GM21360 (cell line): ENCODE measurements around the gene PFDN1.
A peak's percentile ranks its signal among the peaks of the same experiment; 100 is the strongest.

Experiments used
- ATAC-seq: cut with Tn5 transposase; IDR thresholded peaks from one replicate; pipeline ENCODE4 v1.9.1; 2021; ENCODE audit warnings: mild to moderate bottlenecking, moderate library complexity; ENCODE audit not compliant: unreplicated experiment

Gene PFDN1

DNA sequence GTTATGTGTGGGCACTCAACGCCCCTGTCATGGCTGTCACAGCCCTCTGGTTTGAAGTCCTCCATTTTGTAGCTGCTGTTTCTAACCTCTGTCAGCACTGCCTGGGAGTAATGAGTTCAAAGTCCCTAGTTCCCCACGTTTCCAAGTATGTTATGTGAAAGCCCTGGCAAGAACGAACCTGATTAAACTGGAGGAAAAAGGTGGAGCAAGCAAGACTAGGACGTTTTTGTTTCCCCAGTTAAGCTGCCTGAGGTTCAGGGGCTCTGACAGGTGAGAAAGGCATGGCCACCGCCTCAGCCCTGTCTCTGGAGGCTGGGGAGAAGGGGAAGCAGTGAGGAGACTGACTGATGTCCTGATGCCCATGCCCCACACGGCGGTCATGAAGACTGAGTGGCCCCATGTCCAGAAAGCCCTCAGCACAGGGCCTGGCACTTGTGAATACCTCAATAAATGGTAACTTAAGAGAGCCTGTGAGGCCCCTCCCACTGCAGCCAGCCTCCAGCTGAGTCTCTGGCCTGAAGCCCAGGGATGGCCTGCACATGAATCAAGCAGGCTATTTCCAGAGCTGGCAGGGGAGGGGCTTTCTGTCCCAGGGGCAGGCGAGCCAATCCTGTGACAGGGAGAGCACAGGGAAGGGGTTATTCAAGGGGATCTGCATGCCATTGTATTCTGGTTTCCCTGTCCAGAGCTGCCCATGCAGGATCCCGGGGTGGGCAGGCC lies 61.8 kb downstream of the PFDN1 start:
- no peak for ATAC-seq

DNA sequence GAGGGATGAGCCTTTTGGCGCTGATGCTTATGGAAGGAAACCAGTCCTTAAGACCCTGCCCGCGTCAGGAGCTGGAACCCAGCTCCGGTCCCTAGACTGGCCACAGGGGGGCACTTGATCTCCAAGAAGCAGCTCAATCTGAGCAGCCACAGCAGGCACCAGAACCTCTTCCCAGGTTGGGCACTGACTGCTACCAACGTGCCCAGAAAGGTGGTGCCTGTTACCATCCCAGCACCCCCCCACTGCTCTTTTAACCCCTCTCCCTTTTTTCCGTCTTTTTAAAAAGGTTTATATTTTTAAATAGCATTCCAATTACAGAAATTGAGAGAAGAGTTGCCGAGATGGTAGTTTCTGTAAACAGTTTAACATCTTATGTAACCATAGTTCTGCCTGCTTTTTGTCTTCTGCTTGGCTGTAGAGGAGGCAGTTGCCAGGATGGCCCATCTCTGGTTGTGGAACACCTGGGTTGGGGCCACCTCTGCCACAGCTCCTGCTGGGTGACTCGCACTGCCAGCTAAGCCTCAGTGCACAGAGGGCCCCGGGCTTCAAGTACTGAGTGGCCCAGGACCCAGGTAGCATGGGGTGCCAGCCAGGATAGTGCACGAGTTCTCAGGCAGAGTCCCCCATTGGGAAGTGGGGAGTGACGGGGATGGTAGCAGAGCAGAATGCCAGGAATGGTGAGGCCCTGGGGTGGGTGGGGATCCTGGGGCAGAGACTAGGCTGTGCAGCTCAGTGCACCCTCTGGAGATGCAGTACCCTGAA lies 62.8 kb downstream of the PFDN1 start:
- ATAC-seq = peak; percentile 47

DNA sequence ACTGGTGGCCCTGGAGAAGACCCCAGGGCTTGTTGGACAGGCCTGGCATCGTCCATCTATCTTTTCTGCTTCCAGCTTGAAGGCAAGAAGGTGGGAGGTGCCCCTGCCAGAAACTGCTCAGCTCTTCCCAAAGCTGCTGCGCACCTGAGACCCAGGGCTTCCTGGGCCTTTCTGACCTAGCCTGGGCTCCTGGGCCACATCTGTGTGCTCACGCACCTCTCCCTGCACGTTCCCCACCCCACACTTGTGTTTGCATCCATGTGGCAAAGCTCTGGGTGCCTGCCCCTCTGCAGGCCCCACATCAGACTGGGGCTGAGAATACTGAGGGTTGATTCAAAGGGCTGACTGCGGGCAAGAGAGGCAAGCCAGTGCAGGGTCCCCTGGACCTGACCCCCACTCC lies 63.4 kb downstream of the PFDN1 start:
- no peak for ATAC-seq

DNA sequence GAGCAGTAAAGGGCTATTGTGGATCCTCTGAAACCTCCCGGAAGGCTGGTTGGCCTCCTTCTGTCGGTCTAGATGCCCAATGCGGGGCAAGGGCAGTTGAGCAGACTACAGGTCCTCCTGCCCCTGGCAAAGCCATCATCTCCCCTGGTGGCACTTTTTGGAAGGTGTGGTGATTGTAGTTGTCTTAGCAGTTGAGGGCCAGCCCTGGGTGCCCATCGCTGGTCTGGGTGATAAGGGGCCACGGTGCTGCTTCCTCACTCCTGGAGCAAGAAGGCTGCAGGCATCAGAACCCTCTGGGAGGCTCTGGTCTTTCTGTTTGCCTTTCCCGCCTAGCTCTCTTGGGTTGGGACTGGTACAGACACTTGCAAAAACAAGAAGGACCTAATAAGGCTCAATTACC lies 64.1 kb downstream of the PFDN1 start:
- no peak for ATAC-seq

DNA sequence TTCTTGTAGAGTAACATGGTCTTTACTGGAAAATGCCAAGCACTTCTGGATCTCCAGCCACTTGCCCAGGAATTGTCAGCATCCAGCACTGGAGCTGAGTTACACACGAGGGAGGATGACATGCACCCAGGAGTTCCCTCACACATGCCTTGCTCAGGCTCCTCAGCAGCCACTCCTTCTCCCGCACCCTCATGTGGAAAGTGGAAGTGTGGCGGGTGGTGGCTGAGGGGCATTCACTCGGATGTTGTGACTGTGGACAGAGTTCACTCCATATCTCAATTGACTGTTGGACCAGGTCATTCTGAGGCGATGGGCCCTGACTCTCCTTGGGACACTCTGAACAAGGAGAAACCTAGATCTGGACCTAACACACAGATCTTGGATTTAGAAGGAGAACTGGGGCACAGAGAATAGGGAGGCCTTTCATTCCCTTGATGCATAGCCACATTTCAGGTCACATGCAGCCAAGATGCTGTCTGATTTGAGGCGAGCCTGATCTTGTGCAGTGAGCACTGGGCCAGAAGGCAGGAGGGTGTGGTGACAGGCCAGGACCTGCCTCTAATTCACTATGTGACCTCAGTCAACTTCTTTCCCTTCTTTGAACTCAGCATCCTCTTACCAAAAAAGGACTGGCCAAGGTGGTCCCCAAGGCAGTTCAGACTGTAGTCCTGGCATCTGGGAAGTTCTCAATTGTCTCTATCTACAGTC lies 65.9 kb downstream of the PFDN1 start:
- no peak for ATAC-seq

DNA sequence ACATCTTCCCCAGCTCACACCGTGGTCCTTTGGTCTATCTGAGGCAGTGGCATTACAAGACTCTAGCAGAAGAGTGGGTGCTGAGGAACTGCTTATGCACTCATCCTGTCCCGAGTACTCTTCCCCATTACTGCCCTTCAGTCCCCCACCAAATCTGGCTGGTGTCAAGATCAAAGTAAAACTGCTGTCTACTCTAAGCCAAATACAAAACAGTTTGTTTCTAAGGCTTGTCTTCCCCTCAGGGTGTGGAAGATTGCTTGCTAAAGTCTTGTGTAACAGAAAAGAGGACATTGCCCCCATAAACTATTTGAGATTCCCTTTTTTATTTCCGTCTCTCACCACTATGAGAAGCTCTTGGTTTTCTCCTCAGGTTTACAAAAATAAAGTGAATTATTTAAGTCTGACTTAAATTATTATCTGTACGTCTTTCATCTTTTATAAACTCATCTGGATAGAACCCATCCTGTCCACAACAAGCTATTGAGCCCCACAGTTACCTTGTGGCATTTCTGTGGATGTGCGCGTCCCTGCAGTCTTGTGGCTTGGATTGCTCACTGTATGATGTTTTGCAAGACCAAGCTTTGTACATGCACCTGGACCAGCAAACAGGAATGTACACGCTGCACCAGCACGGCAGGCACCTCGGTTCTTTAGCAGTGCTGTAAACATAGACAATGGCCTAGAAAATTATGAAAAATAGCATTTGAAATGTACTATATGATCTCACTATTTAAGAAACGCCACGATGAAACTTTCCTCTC lies 66.9 kb downstream of the PFDN1 start:
- no peak for ATAC-seq

DNA sequence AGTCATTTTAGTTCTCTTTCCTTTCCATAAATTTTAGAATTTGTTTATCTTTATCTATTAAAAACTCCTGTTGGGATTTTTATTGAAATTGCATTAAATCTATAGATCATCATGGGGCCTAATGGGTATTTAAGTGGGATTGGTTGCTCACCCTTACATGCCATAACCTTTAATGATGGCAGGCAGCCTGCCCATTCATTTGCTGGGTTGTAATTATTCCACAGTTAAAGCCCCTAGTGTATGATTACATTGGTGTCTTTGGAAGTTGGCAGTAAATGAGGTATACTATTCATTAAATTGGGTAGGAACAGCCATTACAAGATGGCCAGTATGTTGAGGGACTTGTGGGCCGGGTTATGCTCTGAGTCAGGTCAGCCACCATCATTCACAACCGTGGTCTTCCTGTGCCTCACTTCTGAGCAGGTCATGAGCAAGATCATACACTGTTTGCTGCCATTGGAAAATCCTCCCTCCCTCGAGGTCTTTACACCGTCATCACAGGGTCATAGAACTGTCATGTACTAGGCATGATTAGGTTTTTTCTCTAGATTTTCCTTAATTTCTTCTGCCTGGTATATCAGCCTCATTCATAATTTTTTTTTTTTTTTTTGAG lies 68.4 kb downstream of the PFDN1 start:
- no peak for ATAC-seq

DNA sequence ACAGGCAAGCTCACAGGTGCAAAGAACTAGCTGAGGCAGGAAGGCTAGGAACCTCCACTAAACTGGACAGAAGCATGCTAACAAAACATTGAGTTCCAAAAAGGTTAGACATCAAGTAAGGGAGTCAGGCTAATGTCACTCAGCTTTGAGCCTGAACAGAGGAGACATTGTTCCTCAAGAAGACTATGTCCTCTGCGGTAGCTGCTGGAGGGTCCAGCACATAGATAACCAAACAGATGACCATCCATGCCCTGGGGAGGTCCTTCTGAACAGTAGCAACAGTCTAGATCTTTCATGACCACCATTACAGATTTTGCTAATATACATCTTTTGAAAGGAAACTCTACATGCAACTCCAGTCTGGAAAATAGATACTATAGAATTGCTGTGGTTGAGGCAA lies 70.2 kb downstream of the PFDN1 start:
- no peak for ATAC-seq

DNA sequence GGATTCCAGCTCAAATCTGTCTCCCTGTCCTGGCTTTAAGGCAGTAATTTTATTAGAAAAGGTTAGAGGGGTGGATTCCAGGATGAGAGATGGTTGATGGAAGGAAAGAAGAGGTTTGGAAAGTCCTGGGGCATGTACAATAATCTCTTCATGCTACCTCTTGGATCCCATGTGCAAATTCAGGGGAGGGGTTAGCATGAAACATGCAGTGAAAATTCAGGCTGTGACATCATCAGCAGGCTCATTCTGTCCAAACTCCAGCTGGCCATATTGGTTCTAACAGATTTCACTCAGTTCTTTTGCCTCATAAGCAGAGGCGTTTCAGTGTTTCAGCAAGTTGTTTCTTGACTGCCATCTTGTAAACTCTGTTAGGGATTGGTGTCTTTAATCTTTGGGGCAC lies 72.5 kb downstream of the PFDN1 start:
- no peak for ATAC-seq

DNA sequence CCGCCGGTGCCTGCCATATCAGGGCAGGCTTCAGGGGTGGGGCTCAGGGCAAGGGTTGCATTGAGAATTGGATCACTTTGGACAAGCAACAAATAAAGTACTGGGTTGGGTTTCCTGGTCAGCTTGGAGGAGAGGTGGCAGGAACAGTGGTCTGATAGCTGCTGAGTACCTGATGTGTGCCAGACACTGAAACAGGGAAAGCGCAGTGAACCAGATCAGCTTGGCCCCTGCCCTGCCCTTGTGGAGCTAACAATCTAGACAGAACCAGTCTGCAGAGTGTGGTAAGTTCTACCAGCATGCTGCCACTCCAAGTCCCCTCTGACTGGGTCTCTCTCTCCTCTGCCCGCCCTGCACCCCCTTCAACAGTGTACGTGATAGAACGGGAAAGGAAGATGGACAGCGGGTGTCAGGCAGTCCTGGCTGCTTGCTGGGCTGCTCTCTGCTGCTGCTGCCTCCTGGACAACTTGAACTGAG lies 74.5 kb downstream of the PFDN1 start:
- no peak for ATAC-seq

DNA sequence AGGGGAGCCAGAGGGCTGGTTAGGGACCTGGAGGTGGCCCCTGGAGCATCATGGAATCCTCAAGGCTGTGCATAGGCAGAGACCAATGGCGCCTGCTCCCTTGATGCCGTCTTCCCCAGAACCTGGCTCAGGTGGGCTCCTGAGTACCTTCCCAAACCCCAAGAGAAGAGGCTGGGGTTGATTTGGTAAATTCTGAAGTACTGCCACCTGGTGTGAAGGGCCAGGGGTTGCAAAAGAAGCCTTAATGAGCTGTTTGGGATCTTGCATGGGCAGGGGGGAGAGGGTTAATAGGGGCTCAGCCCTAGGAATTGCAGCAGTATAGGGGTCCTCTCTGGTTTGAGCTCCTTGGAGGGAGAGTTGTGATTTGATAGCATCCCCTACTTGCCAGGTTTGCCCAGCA lies 75.9 kb downstream of the PFDN1 start:
- ATAC-seq = no peak

DNA sequence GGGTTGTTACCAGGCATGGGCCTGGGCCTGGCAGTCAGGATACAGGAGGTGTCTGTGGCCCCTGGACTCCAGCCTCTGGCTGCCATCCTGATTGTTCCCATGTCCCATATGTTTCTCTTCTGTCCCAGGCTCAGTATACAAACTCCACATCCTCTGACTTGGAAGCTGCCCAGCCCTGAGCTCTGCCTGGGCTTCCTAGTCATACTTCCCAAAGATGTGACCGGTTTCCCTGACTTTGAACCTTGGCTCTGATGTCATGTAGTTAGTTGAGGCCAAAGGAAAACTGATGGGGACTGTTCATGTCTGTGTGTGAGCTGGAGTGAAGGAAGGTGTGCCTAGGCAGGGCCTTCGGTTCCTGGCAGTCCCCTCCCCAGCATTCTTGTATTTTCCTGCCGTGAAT lies 77.5 kb downstream of the PFDN1 start:
- ATAC-seq = no peak

DNA sequence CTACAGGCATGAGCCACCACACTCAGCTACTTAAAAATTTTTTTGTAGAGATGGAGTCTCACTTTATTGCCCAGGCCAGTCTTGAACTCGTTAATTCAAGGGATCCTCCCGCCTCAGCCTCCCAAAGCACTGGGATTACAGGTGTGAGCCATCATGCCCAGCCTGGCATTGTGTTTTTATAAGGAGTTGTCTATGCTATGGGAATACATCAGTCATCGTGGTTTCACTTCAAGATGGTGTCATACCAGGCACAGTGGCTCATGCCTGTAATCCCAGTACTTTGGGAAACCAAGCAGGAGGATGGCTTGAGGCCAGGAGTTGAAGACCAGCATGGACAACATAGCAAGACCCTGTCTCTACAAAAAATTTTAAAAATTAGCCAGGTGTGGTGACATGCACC lies 78.2 kb downstream of the PFDN1 start:
- no peak for ATAC-seq

DNA sequence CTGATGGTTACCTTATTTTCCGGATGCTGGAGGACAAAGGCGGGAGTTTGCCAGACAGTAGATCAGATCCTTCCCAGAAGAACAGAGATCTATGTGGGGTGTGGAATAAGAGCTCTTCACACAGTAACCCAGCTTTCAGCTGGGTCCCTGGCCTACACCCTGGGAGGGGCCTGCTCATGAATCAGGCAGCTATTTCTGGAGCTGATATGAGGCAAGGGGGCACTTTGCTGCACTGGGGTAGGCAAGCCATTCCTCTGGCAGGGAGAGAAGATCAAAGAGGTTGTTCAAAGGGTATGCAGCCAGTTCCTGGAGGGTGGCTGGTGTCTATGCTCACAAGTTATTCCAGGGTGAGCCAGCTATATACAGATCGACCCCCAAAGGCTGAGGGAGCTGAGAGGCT lies 79.3 kb downstream of the PFDN1 start:
- ATAC-seq = no peak

DNA sequence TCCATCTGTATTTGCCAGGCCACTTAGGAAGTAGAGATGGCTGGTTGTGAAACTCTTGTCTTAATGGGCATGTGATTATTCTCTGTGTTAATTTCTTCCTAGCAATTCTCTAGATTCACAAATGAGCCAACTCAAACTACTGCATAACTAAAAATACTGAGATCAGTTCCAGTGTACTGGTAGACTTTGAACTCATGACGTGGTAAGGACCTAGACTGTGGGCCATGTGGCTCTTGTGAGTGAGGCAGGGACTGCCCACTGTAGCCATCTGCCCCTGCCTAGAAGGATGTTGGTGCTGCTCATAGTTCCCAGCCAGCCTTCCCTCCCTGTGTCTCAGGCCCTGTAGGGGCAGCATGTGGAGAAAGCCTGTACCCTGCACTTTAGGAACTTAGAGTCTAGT lies 80.5 kb downstream of the PFDN1 start:
- no peak for ATAC-seq

DNA sequence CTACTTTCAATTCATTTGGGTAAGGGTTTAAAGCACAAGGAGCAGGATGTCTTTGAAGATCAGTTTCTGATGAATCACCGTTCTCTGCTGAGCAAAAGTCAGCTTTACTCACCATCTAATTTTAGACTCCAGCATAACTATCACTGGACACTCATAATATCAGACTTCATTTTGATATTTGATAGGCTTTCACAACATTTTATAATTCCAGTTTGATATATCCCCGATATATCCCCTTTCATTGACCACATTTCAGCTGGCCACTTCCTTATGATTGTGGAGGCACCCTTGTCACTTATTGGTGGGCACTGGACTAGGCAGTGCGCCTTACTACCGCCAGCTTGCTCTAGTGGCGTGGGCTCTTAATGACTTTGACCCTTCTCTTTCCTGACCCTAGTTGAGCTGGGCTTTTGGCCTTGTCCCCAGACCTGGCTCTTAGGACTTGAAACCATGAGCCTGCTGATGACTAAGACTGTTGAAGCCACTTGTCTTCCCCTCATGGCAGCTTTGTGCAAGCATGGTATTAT lies 81.1 kb downstream of the PFDN1 start:
- peak; percentile 58 for ATAC-seq

DNA sequence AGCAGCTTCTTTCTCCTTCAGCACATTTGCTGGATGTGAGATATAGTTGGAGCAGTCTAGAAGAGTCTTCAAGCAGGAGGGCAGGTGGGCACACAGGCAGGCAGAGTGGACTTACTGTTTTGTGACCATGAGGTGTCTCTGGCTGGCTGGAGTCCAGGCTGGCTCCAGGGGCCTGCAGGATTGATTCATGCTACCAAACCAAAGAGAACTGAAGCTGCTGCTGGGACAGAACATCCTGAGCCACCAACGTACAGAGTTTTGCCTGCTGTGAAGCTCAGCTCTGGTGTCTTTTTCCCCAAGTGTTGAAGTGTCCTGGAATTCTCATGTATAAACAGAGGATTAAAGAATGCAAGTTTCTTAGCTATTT lies 82.2 kb downstream of the PFDN1 start:
- ATAC-seq = no peak

DNA sequence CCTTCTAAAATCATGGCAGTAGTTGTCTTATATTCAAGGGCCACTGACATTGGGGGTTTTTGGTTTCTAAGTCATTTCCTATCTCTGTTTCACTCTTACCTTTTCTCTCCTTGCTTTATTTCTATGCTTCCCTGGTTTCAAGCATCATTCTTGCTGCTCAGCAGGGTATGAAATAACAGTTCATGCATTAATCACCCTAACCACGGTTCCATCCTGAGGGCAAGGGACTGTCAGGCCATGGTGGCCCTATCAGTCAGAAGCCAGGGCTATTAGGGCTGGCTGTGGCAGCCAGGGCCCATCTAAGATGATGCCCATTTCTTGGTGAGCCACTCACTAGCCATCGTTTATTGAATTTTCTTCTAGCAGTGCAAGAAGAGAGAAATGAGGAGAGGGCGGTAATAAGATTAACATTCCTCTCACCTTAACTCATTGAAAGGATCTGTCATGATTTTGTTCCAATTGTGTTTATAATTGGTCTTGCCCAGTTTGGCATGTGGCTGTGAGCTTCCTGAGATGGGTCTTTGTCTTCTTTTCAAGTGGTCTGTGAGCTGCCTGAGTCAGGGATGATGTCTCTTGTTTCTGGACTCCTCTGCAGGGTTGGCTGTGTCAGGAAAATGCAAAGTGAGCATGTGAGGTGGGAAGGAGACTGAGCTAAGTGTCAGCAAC lies 82.7 kb downstream of the PFDN1 start:
- peak; percentile 51 for ATAC-seq

DNA sequence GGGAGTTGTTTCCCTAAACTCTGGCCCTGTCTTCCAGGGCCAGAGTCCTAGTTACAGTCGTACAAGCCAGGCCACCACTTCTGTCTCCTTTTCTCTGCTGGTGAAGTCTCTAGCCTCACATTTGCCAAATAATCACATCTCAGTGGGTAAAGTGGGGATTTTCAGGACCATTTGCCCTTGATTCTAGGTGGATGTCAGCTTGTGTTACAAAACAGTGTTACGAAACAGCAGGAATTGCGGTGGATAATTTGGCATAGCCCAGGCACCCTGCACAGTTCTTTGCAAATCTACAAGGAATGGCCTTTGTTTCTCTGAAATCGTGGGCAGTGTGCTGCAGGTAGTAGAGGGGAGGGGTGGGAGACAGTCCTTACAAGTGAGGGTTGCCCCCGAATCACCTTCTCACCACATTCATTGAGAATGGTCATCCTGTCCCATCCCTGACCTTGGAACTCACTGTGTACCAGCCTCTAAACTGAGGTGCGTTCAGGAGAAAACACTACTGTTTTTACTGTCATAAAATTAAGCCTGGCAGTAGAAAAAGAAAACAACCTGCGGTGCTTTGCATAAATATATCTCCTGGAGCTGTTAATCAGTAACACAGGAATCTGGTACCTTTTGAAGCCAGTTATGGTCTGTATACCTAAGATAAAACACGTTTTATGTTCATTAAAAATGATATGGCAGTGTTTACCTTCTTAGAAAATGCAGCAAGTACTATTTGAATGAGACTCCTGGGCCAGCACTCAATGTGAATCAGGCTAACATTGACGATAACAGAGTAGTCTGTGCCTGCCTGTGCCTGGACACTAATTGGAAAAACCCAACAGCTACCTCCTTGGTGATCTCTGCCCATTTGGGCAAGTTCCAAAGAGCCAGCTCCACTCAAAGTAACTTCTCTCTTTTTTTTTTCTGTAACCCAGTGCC lies 83.6 kb downstream of the PFDN1 start:
- peak; percentile 8 for ATAC-seq
